ENCODE measurements around the gene DPP4. TPM values are rescaled to one million over a fixed set of nuclear protein-coding genes. Genes with fewer than 3 reads are reported as not detected.

Gene DPP4
- total and polyA plus RNA-seq, 2 of the 13 experiments (the other 11 are each of a cell fraction or from before 2014, with no cell fraction given): 39.4 to 109 TPM

DNA sequence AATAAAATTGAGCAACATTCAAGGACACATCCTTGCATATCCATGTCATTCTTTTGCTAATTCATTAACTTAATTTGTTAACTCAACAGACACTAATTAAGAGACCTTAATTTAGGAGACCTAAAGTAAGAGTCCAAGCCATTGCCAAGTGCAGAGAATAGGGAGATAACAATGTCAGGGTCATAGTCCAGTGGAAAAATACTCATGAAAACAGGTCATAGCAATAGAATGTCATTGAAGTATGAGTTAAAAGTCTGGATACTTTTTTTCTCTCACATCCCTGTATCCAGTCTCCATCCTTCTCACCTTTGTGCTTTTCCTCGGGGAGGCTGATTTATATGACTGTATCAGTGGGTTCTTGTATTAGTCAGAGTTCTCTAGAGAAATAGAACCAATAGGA lies 26.6 kb upstream of the DPP4 start (continued):
- TF ChIP-seq THRA (CRISPR knock-in tag; IDR thresholded peaks at IDR 0.05; ENCODE audit: borderline replicate concordance) (peak; percentile 53; the same call in 1 of the 2 replicates), ZNF530 (CRISPR knock-in tag; IDR thresholded peaks at IDR 0.05; ENCODE audit: low read depth) (no peak), HES4 (CRISPR knock-in tag; IDR thresholded peaks at IDR 0.05; ENCODE audit: borderline replicate concordance) (no peak), HMG20A (CRISPR knock-in tag; IDR thresholded peaks at IDR 0.05; ENCODE audit: borderline replicate concordance) (peak; percentile 85; the same call in 1 of the 2 replicates), ZMYM3 (CRISPR knock-in tag; IDR thresholded peaks at IDR 0.05) (no peak), PAXIP1 (CRISPR knock-in tag; conservative IDR thresholded peaks at IDR 0.05) (peak; percentile 69), TBX3 (IDR thresholded peaks at IDR 0.05; ENCODE audit: borderline replicate concordance) (0 out of 2 replicates have a peak, but pooled peaks have one; percentile 24), ZNF331 (CRISPR knock-in tag; IDR thresholded peaks at IDR 0.05) (peak; percentile 38; the same call in 1 of the 2 replicates), ZKSCAN8 (CRISPR knock-in tag; IDR thresholded peaks at IDR 0.05; ENCODE audit: borderline replicate concordance) (0 out of 2 replicates have a peak, but pooled peaks have one; percentile 23), ZNF597 (CRISPR knock-in tag; IDR thresholded peaks at IDR 0.05) (no peak), ZNF263 (CRISPR knock-in tag; IDR thresholded peaks at IDR 0.05) (no peak), MIXL1 (CRISPR knock-in tag; IDR thresholded peaks at IDR 0.05) (0 out of 2 replicates have a peak, but pooled peaks have one; percentile 40), RAD21 (CRISPR knock-in tag; IDR thresholded peaks at IDR 0.05) (0 out of 2 replicates have a peak, but pooled peaks have one; percentile 25), SALL2 (CRISPR knock-in tag; IDR thresholded peaks at IDR 0.05) (no peak), FOXA3 (CRISPR knock-in tag; IDR thresholded peaks at IDR 0.05) (peak; percentile 62), MEF2D (CRISPR knock-in tag; IDR thresholded peaks at IDR 0.05) (no peak), KLF6 (CRISPR knock-in tag; IDR thresholded peaks at IDR 0.05) (no peak), GATAD2A (CRISPR knock-in tag; IDR thresholded peaks at IDR 0.05) (peak; percentile 83), ATF2 (CRISPR knock-in tag; IDR thresholded peaks at IDR 0.05) (peak; percentile 72; the same call in 1 of the 2 replicates), KDM5A (IDR thresholded peaks at IDR 0.05; ENCODE audit: borderline replicate concordance, low read length) (peak; percentile 21; the same call in 1 of the 2 replicates), EP300 (IDR thresholded peaks at IDR 0.05; ENCODE audit: low read depth in 2 of 2, low read length in 2 of 2) (peak in 1 of 2 experiments; percentile 82; a peak in 1 of 4 replicates), EP300 (CRISPR knock-in tag; IDR thresholded peaks at IDR 0.05; ENCODE audit: borderline replicate concordance) (no peak)
- TF ChIP-seq, protein P1, sequence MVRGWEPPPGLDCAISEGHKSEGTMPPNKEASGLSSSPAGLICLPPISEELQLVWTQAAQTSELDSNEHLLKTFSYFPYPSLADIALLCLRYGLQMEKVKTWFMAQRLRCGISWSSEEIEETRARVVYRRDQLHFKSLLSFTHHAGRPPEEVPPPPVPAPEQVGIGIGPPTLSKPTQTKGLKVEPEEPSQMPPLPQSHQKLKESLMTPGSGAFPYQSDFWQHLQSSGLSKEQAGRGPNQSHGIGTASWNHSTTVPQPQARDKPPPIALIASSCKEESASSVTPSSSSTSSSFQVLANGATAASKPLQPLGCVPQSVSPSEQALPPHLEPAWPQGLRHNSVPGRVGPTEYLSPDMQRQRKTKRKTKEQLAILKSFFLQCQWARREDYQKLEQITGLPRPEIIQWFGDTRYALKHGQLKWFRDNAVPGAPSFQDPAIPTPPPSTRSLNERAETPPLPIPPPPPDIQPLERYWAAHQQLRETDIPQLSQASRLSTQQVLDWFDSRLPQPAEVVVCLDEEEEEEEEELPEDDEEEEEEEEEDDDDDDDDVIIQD (CRISPR knock-in tag; IDR thresholded peaks at IDR 0.05; ENCODE audit: low read depth): peak; percentile 73; the same call in 1 of the 2 replicates
